HepG2 (cell line): ENCODE measurements around the gene BAZ1A. TPM values are rescaled to one million over a fixed set of nuclear protein-coding genes. Genes with fewer than 3 reads are reported as not detected.

Source experiments
- GMEB2 ChIP-seq: IDR thresholded peaks from 2 replicates; pipeline ENCODE4 v1.6.1; 2016; ENCODE audit warnings: missing biosample characterization, missing genetic modification reagents, low read depth
- MED13 ChIP-seq: sonication (generic); formaldehyde crosslinking; IDR thresholded peaks from 2 replicates; pipeline ENCODE4 v1.5.0; 2020; ENCODE audit warnings: missing genetic modification reagents
- NFE2L2 ChIP-seq: fragments of 150-350 bp; IDR thresholded peaks from 2 replicates; pipeline ENCODE4 v1.6.1; 2014; ENCODE audit warnings: low read length
- NONO ChIP-seq, 2 experiments: fragments of 450-650 bp in 1 of 2; sonication (generic) in 1 of 2; formaldehyde crosslinking in 1 of 2; IDR thresholded peaks in 1 of 2; conservative IDR thresholded peaks in 1 of 2; 2 replicates each; pipeline versions ENCODE4 v1.6.1 to v1.8.0; 2017 to 2022; ENCODE audit warnings: mild to moderate bottlenecking in 1 of 2, missing genetic modification reagents in 1 of 2, moderate library complexity in 1 of 2
- REPIN1 ChIP-seq: sonication (generic); formaldehyde crosslinking; IDR thresholded peaks from 2 replicates; pipeline ENCODE4 v1.8.0; 2022; ENCODE audit warnings: missing genetic modification reagents, low read depth, mild to moderate bottlenecking, borderline replicate concordance
- RXRB ChIP-seq: IDR thresholded peaks from 2 replicates; pipeline ENCODE4 v1.6.1; 2016; ENCODE audit warnings: borderline replicate concordance, missing genetic modification reagents, missing compliant biosample characterization
- SNAPC2 ChIP-seq: sonication (generic); formaldehyde crosslinking; IDR thresholded peaks from 2 replicates; pipeline ENCODE4 v1.8.1; 2022; ENCODE audit warnings: mild to moderate bottlenecking, missing genetic modification reagents
- THAP11 ChIP-seq: IDR thresholded peaks from 2 replicates; pipeline ENCODE4 v1.6.1; 2016; ENCODE audit warnings: missing biosample characterization, missing genetic modification reagents
- ZFP1 ChIP-seq: IDR thresholded peaks from 2 replicates; pipeline ENCODE4 v1.6.1; 2016
- ZFP36L2 ChIP-seq: sonication (generic); formaldehyde crosslinking; IDR thresholded peaks from 2 replicates; pipeline ENCODE4 v1.4.0; 2020; ENCODE audit warnings: missing genetic modification reagents
- ZNF274 ChIP-seq: sonication (generic); formaldehyde crosslinking; IDR thresholded peaks from 2 replicates; pipeline ENCODE4 v1.5.1; 2020; ENCODE audit warnings: mild to moderate bottlenecking, missing genetic modification reagents
- ZNF326 ChIP-seq: sonication (generic); formaldehyde crosslinking; IDR thresholded peaks from 2 replicates; pipeline ENCODE4 v1.4.0; 2020; ENCODE audit warnings: missing genetic modification reagents, borderline replicate concordance
- polyA plus RNA-seq, 8 experiments: library from polyadenylated mRNA; depleted of rRNA in 3 of 8; stranded (reverse) in 7 of 8; unstranded in 1 of 8; fragments of >200 nt; fragmentation: Illumina TruSeq in 4 of 8; extraction: Trizol in 4 of 8; gene quantifications; 2 replicates each; pipeline versions ENCODE4 v1.2.1 to v1.2.3, GENCODE V29; 2011 to 2016; ENCODE audit warnings: low read depth in 4 of 8, missing spikeins in 1 of 8, mixed read lengths in 1 of 8; ENCODE audit not compliant: insufficient read depth in 1 of 8
- total RNA-seq, 5 experiments: library from RNA; depleted of rRNA; stranded (reverse); fragments of >200 nt; fragmentation: Illumina TruSeq; extraction: Trizol; gene quantifications; 2 replicates each; pipeline ENCODE4 v1.2.3, GENCODE V29; 2016; ENCODE audit warnings: low read depth in 1 of 5
- TF ChIP-seq, protein P1 (sequence below): sonication (generic); formaldehyde crosslinking; IDR thresholded peaks from 2 replicates; pipeline ENCODE4 v1.4.0; 2020; ENCODE audit warnings: missing genetic modification reagents
- TF ChIP-seq, protein P2 (sequence below): sonication (generic); formaldehyde crosslinking; IDR thresholded peaks from 2 replicates; pipeline ENCODE4 v1.4.0; 2020; ENCODE audit warnings: missing genetic modification reagents, borderline replicate concordance
- TF ChIP-seq, protein P3 (sequence below): IDR thresholded peaks from 2 replicates; pipeline ENCODE4 v1.4.0; 2020; ENCODE audit warnings: mild to moderate bottlenecking, missing genetic modification reagents
- TF ChIP-seq, protein P4 (sequence below): sonication (generic); formaldehyde crosslinking; IDR thresholded peaks from 2 replicates; pipeline ENCODE4 v1.8.0; 2022; ENCODE audit warnings: missing genetic modification reagents, mild to moderate bottlenecking, inconsistent platforms, borderline replicate concordance

The BAZ1A gene
- total and polyA plus RNA-seq, 2 of the 13 experiments (the other 11 are each of a cell fraction or from before 2014, with no cell fraction given): 20.9 to 56.8 TPM

- TF ChIP-seq, protein P1, sequence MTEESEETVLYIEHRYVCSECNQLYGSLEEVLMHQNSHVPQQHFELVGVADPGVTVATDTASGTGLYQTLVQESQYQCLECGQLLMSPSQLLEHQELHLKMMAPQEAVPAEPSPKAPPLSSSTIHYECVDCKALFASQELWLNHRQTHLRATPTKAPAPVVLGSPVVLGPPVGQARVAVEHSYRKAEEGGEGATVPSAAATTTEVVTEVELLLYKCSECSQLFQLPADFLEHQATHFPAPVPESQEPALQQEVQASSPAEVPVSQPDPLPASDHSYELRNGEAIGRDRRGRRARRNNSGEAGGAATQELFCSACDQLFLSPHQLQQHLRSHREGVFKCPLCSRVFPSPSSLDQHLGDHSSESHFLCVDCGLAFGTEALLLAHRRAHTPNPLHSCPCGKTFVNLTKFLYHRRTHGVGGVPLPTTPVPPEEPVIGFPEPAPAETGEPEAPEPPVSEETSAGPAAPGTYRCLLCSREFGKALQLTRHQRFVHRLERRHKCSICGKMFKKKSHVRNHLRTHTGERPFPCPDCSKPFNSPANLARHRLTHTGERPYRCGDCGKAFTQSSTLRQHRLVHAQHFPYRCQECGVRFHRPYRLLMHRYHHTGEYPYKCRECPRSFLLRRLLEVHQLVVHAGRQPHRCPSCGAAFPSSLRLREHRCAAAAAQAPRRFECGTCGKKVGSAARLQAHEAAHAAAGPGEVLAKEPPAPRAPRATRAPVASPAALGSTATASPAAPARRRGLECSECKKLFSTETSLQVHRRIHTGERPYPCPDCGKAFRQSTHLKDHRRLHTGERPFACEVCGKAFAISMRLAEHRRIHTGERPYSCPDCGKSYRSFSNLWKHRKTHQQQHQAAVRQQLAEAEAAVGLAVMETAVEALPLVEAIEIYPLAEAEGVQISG (CRISPR knock-in tag): peak; percentile 54
- TF ChIP-seq ZNF274 (CRISPR knock-in tag): no peak; the same call in 1 of the 2 replicates
- TF ChIP-seq RXRB (CRISPR knock-in tag): peak; percentile 38; the same call in 1 of the 2 replicates
- 0 out of 2 replicates have a peak, but pooled peaks have one; percentile 23 for TF ChIP-seq REPIN1 (CRISPR knock-in tag)
- TF ChIP-seq NONO (IDR thresholded peaks at IDR 0.05): no peak
- no peak for TF ChIP-seq NONO (CRISPR knock-in tag; conservative IDR thresholded peaks at IDR 0.05)
- peak; percentile 32; the same call in 1 of the 2 replicates for TF ChIP-seq ZNF326 (CRISPR knock-in tag)
- TF ChIP-seq, protein P2, sequence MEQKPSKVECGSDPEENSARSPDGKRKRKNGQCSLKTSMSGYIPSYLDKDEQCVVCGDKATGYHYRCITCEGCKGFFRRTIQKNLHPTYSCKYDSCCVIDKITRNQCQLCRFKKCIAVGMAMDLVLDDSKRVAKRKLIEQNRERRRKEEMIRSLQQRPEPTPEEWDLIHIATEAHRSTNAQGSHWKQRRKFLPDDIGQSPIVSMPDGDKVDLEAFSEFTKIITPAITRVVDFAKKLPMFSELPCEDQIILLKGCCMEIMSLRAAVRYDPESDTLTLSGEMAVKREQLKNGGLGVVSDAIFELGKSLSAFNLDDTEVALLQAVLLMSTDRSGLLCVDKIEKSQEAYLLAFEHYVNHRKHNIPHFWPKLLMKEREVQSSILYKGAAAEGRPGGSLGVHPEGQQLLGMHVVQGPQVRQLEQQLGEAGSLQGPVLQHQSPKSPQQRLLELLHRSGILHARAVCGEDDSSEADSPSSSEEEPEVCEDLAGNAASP: 0 out of 2 replicates have a peak, but pooled peaks have one; percentile 8
- TF ChIP-seq THAP11 (CRISPR knock-in tag): peak; percentile 39; the same call in 1 of the 2 replicates
- TF ChIP-seq, protein P3, sequence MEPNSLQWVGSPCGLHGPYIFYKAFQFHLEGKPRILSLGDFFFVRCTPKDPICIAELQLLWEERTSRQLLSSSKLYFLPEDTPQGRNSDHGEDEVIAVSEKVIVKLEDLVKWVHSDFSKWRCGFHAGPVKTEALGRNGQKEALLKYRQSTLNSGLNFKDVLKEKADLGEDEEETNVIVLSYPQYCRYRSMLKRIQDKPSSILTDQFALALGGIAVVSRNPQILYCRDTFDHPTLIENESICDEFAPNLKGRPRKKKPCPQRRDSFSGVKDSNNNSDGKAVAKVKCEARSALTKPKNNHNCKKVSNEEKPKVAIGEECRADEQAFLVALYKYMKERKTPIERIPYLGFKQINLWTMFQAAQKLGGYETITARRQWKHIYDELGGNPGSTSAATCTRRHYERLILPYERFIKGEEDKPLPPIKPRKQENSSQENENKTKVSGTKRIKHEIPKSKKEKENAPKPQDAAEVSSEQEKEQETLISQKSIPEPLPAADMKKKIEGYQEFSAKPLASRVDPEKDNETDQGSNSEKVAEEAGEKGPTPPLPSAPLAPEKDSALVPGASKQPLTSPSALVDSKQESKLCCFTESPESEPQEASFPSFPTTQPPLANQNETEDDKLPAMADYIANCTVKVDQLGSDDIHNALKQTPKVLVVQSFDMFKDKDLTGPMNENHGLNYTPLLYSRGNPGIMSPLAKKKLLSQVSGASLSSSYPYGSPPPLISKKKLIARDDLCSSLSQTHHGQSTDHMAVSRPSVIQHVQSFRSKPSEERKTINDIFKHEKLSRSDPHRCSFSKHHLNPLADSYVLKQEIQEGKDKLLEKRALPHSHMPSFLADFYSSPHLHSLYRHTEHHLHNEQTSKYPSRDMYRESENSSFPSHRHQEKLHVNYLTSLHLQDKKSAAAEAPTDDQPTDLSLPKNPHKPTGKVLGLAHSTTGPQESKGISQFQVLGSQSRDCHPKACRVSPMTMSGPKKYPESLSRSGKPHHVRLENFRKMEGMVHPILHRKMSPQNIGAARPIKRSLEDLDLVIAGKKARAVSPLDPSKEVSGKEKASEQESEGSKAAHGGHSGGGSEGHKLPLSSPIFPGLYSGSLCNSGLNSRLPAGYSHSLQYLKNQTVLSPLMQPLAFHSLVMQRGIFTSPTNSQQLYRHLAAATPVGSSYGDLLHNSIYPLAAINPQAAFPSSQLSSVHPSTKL: peak; percentile 45
- TF ChIP-seq GMEB2 (CRISPR knock-in tag): 0 out of 2 replicates have a peak, but pooled peaks have one; percentile 16
- peak; percentile 22; the same call in 1 of the 2 replicates for TF ChIP-seq NFE2L2
- peak; percentile 87; the same call in 1 of the 2 replicates for TF ChIP-seq SNAPC2 (CRISPR knock-in tag)
- TF ChIP-seq ZFP1 (CRISPR knock-in tag): 0 out of 2 replicates have a peak, but pooled peaks have one; percentile 34
- TF ChIP-seq ZFP36L2 (CRISPR knock-in tag): 0 out of 2 replicates have a peak, but pooled peaks have one; percentile 52
- TF ChIP-seq MED13 (CRISPR knock-in tag): 0 out of 2 replicates have a peak, but pooled peaks have one; percentile 30
- TF ChIP-seq, protein P4, sequence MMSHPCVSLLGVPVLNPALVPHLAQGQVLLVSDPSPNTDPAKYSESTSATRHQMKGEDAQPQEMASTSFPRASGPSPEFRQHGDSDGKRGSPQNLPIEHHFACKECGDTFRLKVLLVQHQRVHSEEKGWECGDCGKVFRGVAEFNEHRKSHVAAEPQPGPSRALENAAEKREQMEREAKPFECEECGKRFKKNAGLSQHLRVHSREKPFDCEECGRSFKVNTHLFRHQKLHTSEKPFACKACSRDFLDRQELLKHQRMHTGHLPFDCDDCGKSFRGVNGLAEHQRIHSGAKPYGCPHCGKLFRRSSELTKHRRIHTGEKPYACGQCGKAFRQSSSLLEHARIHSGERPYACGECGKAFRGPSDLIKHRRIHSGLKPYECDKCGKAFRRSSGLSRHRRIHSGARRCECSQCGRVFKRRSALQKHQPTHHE (CRISPR knock-in tag): no peak
These were observed 152.2 kb downstream of the BAZ1A start (continued) for GRCh38 chr14:34722723-34723545.
